Activated CD4-positive, CD25-positive, alpha-beta regulatory T cell treated with anti-CD3 and anti-CD28 coated beads, Interleukin-2, amount 50 U/mL, for 24 hours (primary cell): Measurements from ENCODE around the gene CIITA.

Experiments used
- ATAC-seq, 2 donors: fragments of 150-1000 bp; cut with Tn5 transposase; one replicate each; pipeline ENCODE4 v1.10.0; 2021; ENCODE audit warnings: mild to moderate bottlenecking in 1 of 2, moderate library complexity in 1 of 2

Gene CIITA

DNA sequence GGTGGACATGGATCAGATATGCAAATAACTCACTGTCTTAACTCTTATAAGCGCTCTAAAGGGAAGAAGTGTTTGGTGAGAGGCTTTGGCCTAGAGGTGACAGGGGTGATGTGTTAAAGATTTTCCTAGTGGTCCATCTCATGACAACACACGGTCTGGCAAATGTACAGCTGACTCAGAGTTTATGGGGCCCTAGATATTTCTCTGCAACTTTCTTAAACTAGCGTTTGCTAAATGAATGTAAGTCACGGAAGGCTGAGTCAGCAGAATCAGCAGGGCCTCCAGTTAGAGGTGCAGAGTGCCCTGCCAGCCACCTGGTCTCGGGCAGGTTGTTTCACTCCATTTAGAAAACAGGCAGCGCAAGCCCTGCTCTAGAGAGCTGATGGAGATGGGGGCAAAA is 107.5 kb downstream of the CIITA start:
- ATAC-seq = no peak
